Measurements from ENCODE around the gene GLI1.

GLI1 gene

DNA sequence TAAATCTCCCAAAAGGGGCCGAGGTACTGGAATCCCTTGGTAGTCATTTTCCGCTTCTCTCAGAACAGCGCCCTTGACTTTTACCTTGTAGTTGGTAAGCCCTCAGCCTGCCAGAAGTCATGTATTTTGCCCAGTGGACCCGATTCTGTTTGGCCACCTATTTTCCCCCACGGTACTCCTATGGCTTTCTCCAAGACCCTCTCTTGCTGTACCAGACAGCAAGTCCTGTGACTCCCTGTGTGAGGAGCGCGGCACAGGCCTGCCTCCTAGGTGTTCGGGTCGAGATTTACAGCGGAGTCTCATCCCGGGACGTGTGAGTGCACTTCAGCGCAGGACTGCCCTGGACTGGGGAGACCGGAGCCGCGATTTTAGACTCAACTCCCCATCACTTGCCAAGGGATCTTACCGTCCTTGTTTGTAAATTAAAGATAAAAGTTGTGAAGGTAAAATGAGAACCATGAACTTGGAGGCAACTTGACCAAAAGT is 62.0 kb downstream of the GLI1 start:
- FAIRE-seq (no peak), DNase-seq (ENCODE audit: insufficient read length) (no peak)
- TF ChIP-seq POLR2AphosphoS5 (IDR thresholded peaks at IDR 0.05; ENCODE audit: low read depth, low read length) (0 out of 2 replicates have a peak, but pooled peaks have one; percentile 8), TAF1 (IDR thresholded peaks at IDR 0.05; ENCODE audit: borderline replicate concordance, low read depth, low read length) (no peak)

All from GM12892 (cell line).